NCI-H1092 treated with DMSO at 0.1 percent for 48 hours (cell line): ENCODE results near the gene DMGDH.
"Not testable (repeated sequence)": the region's sequence is repeated elsewhere in the genome, so short reads cannot be mapped to it uniquely, and the experiment has no call there.

ENCODE experiments used
- DNase-seq: peaks from one replicate; lab custom pipeline; 2025; lab: John Stamatoyannopoulos, UW

The DMGDH gene

DNA sequence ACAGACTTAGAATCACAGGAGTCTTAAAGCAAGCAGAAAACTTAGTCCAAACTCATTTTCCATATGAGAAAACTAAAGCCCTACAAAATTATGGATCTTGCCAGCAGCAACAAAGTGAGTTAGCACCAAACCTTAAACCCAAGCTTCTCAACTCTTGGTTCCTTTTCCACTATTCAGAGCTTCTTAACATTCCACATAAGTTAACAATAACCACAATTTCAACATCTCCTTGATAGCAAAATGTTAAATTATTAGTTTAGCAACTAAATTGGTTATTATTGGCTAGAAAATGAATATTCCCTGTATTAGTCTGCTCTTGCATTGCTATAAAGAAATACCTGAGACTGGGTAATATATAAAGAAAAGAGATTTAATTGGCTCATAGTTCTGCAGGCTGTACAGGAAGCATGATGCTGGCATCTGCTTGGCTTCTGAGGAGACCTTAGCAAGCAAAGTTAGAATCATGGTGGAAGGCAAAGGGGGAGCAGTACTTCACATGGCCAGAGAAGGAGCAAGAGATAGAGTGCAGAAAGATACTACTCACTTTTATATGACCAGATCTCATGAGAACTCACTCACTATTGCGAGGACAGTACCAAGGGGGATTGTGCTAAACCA, 58.1 kb downstream of the DMGDH start:
- no peak for DNase-seq

DNA sequence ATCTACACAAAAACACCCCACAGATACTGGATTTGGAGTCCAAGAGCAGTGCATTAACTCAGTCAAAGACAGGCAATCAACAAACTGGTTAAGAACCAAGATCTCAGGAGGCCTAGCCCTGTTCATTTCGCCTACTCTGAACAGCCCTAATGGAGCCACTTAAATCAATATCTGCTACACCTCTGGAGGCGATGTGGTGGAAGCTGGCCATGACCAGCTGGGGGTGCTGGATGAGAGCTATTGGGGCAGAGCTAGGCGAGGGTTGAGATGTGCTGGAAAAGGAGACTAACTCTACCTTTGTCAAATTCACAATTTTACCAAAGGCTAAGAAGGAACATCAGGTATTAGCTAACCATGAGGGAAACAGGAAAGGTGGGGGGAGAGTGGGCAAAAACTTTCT, 61.1 kb downstream of the DMGDH start:
- no peak for DNase-seq

DNA sequence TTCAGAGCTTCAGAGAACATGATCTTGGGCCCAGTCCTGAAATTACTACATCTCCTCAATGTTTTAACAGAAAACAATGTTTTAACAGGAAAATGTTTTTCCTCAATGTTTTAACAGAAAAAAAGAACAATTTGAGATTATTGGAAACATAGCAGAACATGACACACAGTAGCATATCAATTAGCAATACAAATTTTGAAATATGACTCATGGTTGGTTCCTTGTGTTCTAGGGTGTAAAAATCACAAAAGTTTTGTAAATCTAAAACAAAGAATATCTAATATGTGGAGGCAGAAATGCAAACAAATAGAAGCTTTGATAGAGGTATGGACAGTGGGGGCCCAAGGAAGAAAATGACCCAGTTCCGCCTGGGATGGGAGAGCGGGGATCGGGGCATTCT, 61.6 kb downstream of the DMGDH start:
- DNase-seq = no peak

DNA sequence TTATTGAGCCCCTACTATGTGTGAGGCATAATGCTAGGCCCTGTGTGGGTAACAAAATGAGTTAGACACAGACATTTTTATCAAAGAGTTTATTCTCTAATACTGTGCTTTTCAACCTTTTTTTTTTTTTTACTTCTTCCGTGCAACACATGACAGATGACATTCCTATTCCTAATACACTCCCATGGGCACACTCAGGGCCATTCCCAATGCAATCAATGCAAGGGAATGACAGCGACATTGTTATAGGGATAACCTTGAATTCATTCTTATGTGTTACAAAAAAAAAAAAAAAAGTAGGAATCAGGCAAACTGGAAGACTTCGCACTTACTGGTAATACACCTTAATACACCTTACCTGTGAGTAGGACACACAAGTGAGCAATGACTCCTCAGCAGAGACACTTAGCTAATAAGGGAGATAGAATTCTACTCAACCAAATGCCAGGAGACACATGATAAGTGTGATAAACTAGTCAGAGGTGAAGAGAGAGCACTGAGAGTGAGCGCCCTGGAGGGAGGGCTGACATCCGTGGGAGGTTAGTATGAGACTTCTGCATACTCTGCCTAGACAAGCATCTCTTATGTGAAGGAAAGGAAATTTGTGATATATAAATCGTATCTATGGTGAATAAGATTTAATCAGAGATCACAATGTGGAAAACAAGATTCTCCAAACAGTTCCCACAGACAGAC, 63.4 kb downstream of the DMGDH start:
- DNase-seq = no peak

DNA sequence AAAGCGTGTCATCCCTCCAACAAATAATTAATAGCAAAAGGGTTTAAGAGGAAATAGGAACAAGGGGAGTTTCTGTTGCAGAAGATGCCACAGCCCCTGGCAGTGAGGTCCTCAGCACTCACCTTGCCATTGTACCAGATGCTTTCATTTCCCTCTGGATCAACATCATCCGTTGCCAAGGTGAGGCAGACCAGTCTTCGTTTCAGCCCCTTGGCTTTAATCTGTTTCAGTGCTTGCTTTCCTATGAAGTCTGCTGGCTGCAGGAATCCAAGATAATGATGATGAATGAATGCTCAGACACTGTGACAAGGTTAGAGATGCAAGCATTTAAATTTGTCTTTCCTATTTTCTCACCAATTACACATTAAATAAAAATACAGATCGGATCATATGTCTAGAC, 64.3 kb downstream of the DMGDH start:
- no peak for DNase-seq

DNA sequence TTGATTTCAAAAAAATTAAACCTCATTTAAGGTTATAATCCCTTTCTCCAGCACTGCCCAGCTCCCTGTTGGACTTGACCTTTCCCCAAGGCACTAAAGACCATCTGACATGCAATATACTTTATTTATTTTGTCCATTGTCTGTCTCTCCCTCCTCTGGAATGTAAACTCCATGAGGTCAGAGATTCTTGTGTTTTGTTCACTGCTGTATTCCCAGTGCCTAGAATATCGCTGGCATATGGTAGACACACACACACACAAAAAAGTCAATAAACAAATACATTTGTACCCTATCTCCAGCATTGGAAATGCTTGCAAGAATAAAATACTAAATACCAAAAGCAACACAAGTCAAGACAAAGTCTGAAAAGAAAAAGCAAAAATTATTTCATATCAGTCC, 67.1 kb downstream of the DMGDH start:
- DNase-seq = no peak

DNA sequence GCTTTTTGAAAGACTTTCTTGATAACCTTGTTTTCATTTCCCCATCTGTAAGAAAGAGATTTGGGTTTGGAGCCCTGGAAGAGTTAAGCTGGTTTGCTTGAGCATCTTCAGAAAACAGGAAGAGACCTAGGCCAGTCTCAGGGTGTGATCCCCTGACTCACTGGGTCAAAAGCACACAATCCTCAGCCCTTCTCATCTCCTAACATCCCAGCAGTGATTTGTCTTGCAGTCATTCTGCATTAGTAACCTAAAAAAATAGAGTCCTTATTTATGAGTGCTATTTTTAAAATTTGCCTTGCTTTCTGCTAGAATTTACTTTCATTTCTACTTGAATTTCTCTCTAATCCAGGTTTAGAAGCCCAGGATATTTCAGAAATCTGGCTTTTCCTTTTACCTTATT, 68.0 kb downstream of the DMGDH start:
- no peak for DNase-seq

DNA sequence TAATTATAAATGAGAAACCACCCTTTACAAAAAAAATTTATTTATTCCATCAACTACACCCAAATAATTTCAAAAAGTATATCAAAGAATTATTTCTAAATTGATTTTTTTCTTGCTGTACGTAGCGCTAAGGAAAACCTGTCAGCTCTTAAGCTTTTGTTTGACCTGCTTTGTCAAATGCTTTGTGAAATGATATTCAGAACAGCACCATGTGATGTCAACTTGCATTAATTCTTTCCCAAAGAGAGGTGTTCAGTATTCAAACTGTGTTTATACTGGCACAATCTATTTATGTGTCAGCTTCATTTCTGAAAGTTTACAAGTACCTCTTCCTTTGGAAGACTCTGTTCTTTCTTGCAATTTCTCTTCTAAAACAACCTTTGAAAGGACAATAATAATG, 72.4 kb downstream of the DMGDH start:
- DNase-seq = no peak

DNA sequence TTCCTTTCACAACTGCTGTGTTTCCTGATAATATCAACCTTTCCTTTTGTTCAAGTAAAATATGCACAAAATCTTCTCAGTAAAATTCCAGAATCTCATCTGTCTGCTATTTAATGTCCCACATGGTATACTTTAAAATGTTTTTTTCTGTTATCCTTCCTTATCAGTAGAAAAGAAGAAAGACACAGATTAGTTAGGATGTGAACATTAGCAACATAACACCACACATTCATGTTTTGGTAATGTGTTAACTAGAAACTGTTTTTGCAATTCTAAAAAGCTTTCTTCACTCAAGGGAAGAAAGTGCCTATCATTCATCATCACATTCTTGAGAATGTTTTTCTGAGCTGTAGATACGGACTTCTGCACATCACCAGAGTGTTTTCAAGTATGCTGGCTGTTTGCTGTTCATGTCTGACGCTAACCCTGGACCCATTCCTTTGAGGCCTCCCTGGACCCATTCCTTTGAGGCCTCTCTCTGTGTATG, 73.9 kb downstream of the DMGDH start:
- no peak for DNase-seq

DNA sequence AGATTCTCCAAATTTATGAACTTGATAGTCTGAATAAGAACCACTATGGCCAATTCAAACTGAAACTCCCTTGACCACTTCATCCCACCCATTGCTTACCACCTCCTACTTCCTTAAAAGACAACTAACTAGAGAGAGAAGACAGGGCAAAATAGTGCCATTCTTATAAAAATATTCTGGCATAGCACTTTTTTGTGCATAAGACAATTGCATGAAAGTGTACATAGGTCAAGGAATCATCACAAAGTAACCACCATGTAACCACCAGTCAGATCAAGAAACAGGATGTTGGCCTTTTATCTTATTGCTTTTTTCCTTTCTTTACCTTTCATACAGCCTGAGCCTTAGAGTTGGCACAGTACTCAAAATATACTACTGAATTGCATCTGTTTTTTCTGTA, 76.3 kb downstream of the DMGDH start:
- DNase-seq = no peak

DNA sequence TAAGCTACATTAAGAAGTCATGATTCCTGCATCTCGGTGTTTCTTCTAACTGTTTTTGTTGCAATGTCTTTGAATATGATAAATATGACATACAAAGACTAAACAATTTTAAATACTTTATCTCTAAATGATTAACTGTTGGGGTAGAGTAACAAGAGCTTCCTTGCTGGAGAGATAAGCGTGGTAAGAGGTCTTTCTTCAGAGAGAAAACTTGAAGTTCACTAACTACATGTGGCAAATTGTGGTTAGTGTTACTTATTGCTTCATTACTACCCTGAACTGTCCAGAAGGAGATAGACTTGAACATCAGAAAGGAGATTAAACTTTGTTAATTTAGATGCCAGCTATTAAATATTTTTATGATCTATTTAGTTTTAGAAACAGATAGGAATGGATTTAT, 77.3 kb downstream of the DMGDH start:
- no peak for DNase-seq

DNA sequence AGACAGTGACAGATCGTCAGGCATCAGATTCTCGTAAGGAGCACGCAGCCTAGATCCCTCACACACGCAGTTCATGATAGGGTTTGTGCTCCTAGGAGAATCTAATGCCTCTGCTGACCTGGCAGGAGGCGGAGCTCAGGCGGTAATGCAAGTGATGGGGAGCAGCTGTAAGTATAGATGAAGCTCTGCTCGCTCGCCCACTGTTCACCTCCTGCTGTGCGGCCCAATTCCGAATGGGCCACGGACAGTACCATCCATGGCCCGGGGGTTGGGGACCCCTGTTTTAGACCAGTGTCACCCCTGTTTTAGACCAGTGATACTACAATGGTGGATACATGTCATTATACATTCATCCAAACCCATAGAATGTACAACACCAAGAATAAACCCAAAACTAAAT, 80.4 kb downstream of the DMGDH start:
- DNase-seq = no peak

DNA sequence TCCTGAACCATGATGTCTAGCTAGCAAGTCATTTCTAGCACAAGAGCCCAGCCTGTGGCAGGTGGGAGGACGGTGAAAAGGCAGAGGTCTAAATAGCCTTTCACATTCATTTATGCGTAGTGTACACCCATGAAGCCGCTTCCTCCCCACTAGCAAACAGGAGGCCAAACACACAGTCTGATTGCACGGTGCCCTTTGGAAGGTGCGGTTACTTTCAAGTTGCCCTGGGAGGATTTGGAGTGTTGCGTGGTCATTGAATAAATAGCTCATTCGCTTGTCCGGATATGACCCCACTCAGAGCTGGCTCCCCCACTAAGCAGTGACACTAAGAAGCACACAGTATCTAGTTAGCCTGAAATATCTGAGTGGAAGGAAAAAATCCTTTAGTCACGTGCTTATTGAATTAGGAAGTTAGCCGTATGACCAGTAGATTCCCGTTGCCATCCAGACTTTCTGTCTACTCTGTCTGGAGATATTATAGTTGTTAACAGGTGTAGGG, 83.7 kb downstream of the DMGDH start:
- peak; percentile 37 for DNase-seq

DNA sequence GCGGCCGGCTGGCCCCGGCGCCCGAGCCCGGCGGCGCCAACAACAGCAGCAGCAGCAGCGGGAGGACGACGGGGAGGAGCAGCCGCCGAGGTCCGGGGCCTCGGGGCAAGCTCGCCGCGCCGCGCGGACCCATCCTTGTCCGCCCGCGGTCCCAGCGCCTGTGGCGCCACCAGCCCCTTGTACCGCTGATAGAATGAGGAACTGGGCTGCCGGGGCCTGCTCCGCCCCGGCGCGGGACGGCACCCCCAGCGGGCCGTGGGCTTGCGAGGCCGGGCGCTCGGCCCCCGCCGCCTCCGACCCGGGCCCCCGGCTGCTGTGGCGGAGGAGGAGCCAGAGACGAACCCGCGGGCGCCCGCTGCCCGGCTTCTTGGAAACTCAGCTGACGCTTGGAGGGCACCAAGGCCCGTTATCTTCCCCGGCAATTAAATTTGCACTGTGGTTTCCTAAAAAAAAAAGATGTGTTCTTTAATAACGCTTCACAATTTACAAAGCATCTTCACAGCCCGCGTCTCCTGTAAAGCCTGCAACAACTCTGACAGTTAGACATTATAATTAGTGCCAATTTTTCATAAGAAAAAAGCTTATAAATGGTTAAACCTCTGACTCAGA, 84.3 kb downstream of the DMGDH start, which contains the start of gene ARSB:
TSS of gene ARSB (minus strand) at position 195 of the 609 bp plus-strand sequence. CDS start at position 133, 62 bp downstream.
- DNase-seq = peak; percentile 29

DNA sequence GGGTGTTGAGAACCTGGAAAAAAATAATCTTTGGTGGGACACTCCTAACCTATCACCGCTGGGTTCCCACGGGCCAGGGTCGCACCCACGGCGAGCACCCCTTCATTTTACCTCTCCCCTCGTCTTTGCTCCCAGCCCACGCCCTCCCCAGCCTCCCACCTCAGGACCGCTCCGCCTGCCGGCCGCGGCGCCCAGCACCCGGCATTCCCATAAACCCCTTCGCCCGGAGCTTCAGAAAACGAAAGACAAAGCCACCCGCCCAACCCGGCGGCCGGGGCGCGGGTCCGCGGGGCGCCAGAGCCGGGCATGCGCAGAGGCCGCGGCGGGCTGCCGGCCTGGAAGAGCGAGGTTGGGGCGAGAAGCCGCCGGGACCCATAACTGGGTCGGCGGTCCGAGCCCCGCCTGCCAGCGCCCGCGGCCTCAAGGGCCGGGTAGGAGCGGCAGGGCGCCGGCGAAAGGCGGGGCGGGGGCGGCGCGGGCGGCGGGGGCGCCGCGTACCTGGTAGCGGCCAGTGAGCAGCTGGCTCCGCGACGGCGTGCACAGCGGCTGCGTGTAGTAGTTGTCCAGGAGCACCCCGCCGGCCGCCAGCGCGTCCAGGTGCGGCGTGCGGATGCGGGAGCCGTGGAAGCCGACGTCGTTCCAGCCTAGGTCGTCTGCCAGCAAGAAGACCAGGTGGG, 84.9 kb downstream of the DMGDH start:
- peak; percentile 79 for DNase-seq

DNA sequence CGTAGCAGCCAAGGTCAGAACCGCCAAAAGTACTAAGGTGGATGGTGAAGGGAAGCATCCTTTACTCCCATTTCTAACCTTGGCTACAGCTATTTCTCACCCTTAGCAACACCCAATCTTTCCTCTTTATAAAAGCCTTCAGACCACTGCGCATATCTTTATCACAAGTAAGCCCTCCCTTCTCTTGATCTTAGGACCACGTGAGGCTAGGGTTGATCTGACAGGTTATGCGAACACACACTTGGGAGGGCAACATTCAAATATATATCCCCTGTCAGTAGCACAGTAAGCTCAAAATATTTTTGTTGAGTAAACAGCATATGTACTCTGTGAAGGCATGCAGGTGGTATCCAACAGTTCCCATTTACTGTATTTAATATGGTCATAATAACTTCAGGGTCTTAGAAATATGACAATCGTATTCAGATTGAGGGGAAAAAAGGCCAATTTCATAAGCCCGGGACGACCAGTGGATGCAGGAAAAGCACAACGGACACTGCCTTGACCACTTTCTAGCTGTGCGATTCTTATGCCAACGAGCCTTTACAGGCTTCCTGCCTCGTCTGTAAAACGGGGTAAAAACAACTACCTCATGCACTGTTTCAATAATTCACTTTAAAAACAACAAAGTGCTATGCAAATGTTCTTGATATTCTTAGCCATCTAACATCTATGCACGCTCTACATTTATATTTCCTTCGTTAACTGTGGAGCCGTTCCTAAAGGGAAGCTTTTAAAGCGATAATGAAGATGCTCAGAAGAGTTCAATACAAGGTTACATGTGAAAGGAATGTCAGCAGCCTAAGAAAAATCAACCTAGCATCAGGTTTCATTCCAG, 85.7 kb downstream of the DMGDH start:
- DNase-seq = no peak

DNA sequence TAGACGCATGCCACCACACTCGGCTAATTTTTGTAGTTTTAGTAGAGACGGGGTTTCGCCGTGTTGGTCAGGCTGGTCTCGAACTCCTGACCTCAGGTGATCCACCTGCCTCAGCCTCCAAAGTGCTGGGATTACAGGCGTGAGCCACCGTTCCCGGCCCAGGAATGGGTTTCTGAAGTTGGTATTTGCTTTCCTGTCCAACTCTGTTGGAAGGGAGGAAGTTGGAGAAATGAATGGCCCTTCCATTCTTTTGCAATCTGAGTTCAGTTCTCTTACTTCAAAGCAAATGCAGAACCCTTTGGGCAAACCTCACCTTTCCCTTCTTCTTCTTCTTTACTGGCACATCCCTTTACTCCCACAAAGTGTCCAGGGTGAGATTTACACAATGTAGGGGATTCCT, 86.3 kb downstream of the DMGDH start:
- DNase-seq = not testable (repeated sequence)

DNA sequence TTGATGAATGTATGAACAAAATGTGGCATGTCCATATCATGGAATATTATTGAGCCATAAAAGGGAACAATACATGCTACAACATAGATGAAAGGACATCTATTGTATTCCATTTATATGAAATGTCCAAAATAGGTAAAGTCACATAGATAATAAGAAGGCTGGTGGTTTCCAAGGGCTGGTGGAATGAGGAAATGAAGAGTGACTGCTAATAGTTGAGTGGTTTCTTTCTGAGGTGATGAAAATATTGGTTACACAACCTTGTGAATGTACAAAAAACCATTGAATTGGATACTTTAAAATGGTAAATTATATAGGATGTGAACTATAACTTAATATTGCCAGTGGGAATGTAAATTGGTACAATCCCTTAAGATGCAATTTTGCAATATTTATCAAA, 89.6 kb downstream of the DMGDH start:
- no peak for DNase-seq

DNA sequence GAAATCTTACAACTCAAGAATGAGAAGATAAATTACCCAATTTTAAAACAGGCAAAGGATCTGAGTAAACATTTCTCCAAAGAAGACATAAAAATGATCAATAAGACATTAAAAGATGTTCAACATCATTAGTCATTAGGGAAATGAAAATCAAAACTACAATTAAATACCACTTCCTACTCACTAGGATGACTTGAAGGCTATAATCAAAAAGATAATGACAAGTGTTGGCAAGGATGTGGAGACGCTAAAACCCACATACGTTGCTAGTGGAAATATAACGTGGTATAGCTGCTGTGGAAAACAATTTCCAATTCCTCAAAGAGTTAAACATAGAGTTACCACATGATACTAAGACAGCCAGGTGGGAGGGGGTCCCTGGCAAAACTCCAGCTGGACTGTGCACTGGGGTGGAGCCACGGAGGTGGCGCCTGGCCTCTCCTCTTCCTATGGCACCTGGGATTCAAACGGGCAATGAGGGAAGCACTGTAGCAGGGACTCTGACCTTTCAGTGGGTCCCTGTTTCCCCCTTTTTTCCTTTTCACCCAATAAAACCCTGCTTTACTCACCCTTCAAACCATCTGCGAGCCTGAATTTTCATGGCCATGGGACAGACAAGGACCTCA, 90.2 kb downstream of the DMGDH start:
- DNase-seq = no peak

DNA sequence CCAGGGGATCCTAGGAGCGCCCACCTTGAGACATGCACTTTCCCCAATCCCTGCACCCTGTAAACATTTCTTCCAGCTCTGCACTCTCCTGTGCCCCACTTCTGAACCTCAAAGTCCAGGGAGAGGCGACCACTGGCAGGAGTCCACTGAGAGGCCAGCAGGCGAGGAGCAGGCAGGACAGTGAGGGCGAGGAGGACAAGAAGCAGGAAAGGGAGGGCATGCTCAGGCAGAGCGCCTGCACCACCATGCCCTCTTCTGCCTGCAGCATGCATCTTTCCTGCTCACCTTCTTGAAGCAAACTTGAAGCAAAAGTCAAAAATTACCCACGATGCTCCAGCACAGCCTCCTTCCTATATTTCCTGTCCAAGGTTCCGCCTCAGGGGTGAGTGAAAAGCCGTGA, 94.4 kb downstream of the DMGDH start:
- DNase-seq = no peak

DNA sequence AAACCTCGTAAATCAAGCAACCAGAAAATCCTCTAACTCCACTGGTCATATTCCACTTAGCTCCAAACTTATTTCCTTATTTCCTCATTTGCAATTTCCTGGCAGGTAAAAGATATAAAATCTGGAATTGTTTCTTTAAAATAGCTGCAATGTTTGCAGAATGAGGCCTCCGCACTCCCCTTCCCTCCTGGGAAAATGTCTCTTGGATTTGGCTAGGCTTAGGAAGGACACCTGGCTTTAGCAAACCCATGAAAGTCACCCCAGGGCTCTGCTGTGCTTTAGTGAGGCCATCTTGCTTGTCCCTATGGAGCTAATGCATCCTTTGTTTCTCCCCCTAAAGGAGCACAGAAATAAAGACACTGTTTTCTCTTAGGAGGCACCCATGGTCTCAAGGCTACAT, 94.9 kb downstream of the DMGDH start:
- DNase-seq = no peak
